GM19324 (cell line): ENCODE data around the gene SHBG.
A peak's percentile ranks its signal among the peaks of the same experiment; 100 is the strongest.
"Not testable (repeated sequence)": the region's sequence is repeated elsewhere in the genome, so short reads cannot be mapped to it uniquely, and the experiment has no call there.

ENCODE experiments used
- ATAC-seq: cut with Tn5 transposase; IDR thresholded peaks from one replicate; pipeline ENCODE4 v1.9.1; 2021; ENCODE audit warnings: mild to moderate bottlenecking, moderate library complexity; ENCODE audit not compliant: unreplicated experiment, low FRiP score

The SHBG gene, protein sequence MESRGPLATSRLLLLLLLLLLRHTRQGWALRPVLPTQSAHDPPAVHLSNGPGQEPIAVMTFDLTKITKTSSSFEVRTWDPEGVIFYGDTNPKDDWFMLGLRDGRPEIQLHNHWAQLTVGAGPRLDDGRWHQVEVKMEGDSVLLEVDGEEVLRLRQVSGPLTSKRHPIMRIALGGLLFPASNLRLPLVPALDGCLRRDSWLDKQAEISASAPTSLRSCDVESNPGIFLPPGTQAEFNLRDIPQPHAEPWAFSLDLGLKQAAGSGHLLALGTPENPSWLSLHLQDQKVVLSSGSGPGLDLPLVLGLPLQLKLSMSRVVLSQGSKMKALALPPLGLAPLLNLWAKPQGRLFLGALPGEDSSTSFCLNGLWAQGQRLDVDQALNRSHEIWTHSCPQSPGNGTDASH

DNA sequence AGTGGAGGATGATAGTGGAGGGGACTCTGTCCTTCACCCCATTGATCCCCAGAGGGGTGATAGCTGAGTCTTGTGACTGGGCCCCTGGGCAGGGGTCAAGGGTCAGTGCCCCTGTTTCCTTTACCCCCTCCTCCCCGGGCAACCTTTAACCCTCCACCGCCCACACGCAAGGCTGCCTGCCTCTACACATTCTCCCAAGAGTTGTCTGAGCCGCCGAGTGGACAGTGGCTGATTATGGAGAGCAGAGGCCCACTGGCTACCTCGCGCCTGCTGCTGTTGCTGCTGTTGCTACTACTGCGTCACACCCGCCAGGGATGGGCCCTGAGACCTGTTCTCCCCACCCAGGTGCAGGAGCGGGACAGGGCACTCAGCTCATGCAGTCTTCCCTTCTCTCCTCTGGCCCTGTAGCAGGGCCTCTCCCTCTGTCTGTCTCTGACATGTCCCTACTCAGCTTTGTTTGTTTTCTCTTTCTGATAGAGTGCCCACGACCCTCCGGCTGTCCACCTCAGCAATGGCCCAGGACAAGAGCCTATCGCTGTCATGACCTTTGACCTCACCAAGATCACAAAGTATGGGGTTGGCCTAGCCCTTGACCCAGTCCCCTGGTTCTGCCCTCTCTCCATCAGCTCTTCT lies at the start of gene SHBG:
Gene SHBG, plus strand, starts transcription at position 197 of the 633 bp plus-strand sequence. Its CDS starts 38 bp downstream, at position 235.
- ATAC-seq, result no peak

DNA sequence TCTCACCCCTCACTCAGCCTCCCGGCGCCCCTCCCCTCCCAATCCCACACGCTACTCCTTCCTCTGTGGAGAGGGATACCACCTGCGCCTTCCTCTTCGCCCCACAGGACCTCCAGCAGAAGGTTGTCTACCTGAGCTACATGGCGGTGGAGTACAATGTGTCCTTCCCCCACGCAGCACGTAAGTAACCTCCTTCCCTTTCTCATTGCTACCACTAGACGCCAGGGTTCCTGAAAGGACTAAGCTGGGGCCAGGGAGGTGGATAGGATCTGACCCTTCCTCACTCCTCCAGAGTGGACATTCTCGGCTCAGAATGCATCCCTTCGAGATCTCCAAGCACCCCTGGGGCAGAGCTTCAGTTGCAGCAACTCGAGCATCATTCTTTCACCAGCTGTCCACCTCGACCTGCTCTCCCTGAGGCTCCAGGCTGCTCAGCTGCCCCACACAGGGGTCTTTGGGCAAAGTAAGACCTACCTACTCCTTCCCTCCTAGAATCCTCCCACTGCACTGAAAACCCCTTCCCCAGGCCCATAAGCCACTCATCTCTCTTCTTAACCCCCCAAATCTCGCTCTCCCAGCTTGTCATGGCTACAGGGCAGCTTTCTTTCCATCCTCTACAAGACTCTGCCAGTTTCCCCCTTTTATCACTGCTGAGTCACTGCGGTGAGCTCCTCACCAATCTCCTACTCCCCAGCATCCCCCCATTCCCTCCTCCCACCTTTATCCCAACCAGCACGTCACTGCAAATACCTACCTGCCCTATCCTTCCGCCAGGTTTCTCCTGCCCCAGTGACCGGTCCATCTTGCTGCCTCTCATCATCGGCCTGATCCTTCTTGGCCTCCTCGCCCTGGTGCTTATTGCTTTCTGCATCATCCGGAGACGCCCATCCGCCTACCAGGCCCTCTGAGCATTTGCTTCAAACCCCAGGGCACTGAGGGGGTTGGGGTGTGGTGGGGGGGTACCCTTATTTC lies 49.0 kb upstream of the SHBG start:
- no peak for ATAC-seq

DNA sequence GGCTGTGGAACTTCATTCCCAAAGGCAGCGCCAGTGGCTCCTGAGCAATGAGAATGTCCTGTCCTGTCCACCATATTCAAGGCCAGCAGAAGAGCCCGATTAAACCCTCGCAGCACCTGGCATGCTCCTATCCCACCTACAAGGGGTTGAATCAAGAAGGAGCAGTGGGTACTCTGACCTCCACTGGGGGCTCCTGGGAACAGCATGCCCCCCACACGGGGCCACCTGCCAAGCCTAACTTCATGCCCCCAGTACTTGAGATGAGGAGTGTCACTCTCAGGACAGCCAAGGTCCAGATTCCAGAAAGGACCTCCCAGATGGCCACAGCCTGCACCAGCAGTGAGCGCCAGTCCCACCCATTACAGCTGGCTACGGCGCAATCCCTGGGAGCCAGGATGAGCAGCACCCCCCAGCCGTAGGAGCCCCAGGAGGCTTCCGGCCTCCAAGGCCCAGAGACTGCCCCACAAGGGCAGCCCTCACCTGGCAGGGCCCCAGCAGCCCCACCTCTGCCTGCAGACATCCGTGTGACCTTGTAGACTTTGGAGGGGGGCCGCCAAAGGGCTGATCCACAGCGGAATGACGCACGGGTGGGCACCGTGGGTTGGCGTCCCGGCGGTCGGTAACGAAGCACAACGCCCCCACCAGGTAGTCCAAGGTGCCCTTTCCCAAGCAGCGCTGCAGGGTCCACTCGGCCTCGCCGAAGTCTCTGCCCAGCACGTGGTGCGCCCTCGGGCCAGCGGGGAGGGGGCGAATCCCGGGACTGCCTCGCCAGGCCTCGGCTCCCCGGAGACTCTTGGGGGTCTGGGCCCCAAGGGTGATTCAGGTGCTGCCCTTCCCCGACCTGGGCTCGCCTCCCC lies 47.3 kb upstream of the SHBG start:
- no peak for ATAC-seq

DNA sequence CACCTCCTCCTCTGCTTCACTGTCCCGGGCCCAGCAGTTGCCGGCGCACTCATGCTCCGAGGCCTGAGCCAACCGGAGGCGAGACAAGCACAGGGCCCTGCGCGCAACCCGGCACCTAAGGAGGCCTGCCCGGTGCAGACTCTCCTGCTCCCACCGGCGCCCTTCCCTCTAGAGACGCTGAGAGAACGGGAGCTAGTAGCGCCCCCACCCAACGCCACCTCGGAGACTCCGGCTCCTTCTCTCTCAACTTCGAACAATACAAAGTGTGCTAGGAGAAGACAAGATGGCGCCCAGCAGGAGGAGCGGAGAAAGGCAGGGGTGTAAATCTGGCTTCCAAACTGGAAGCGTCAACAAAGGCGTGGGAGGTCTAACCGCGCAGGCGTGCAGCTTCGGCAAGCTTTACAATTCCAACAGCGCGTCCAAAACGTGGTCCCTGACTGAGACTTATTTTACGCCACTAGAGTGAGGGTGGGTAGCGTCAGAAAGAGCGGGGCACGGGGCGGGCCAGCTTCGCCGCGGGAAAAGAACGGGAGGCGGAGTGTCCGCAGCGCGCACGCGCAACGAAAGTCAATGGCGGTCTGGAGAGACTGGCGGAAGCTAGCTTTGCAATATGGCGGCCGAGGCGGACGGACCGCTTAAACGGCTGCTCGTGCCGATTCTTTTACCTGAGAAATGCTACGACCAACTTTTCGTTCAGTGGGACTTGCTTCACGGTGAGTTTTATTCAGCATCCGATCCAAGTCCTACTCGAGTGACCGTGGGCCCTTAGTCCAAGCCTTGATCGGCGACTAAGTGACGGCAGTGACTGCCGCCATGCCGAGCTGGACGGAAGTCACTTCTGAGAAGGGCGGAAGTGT lies 46.5 kb upstream of the SHBG start, which contains the start of gene MPDU1:
Gene MPDU1, plus strand, starts transcription at position 600 of the 857 bp plus-strand sequence. Its CDS starts 11 bp downstream, at position 611.
- ATAC-seq, result peak; percentile 86

DNA sequence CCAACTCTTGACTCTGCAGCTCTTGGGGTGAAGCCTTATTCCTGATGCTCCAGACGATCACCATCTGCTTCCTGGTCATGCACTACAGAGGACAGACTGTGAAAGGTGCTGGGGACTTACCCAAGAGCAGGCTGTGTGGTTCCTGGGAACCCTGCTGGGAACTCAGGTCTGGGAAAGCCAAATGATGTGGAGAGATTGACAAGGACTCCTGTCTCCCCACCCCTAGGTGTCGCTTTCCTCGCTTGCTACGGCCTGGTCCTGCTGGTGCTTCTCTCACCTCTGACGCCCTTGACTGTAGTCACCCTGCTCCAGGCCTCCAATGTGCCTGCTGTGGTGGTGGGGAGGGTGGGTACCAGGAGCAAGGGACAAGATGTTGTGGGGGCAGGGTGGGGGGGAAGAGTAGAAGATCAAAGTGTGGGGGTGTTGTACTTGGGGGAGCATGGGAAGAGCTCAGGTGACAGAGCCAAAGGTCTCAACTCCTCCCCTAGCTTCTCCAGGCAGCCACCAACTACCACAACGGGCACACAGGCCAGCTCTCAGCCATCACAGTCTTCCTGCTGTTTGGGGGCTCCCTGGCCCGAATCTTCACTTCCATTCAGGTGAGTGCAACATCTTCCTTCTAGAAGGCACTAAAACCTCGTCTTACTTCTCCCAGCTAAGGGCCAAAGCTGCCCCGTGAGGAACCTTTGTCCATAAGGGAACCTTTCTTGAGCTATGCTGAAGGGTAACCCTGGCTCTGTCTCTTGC lies 43.1 kb upstream of the SHBG start:
- no peak for ATAC-seq

DNA sequence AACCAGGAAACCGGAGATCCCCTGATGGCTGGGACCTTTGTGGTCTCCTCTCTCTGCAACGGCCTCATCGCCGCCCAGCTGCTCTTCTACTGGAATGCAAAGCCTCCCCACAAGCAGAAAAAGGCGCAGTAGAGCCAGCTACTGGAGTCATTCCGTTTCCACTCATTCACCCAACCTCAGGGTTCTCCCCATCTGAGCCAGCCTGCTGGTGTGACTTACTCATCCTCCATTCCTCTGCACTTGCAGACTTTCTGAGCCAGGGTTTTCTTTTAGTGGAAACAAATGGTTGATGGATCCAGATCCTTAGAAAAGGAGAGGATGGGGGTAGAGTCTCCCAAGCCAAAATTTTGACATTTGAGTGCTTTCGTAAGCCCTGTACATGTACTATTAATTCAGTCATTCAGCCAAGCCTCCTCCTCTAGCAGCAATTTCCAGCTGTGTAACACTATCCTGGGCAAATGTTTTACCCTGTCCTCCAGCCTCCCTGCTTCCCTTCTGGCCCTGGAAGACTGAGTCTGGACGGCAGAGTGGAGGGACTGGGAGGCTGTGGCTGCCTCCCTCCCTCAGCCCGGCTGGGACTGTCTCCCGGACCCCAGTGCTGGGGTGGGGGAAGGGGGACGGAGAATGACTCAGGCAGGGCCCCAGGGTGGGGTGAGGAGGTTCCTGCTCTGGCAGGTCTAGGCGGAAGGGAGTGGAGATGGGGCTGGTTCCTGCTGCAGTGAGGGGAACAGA lies 42.3 kb upstream of the SHBG start:
- ATAC-seq, result no peak

DNA sequence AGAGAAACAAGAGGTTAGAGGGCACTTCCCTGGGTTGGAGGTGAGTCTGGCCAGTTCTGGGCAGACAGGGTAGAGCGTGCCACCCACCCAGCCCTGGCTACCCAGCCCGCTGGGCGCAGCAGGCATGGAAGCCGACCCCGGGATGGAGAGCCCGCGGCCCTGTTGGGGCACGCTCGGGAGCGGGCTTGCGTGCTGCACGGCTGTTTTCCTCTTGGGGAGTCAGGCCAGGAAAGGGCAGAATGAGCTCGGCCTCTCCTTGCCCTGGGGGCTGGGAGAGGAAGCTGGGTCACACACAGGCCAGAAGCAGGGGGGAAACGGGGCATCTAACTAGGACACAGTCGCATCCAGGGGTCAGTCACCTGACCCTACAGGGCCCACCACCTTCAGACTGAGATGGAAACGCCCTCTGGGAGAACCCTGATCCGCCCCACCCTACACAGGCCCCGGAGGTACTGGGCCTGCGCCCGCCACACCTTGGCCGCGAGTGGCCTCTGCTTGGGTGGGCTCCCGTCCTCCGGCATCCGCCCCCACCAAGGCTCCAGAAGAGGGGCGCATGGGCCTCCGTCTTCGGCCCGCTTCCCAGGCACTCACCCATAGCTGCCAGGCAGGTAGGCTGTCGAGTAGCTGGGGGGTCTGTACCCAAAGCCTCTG lies 41.3 kb upstream of the SHBG start:
- ATAC-seq, result no peak

DNA sequence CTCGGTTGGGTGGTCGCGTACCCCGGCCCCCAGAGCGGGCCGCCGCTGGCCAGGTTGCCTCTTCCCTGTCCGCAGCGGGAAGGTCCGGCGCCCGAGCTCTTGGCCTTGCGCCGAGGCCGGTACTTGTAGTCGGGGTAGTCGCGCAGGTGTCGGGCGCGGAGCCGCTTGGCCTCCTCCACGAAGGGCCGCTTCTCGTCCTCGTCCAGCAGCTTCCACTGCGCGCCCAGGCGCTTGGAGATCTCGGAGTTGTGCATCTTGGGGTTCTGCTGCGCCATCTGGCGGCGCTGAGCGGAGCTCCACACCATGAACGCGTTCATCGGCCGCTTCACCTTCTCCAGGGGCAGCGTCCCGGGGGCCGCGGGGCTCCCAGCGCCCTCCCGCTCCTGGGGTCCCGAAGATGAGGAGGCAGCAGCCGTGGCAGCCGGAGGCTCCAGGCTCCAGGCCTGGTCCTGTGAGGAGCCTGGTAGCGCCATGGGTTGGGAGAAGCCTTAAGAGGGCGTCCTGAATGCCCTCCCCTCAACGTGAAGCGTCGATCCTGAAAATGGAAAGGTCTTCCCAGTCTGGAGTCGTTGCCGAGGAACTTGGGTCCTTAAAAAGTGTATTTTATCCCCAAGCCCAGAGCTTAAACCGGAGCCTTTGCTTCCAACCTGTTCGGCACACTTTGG lies 40.6 kb upstream of the SHBG start:
- ATAC-seq, result no peak

DNA sequence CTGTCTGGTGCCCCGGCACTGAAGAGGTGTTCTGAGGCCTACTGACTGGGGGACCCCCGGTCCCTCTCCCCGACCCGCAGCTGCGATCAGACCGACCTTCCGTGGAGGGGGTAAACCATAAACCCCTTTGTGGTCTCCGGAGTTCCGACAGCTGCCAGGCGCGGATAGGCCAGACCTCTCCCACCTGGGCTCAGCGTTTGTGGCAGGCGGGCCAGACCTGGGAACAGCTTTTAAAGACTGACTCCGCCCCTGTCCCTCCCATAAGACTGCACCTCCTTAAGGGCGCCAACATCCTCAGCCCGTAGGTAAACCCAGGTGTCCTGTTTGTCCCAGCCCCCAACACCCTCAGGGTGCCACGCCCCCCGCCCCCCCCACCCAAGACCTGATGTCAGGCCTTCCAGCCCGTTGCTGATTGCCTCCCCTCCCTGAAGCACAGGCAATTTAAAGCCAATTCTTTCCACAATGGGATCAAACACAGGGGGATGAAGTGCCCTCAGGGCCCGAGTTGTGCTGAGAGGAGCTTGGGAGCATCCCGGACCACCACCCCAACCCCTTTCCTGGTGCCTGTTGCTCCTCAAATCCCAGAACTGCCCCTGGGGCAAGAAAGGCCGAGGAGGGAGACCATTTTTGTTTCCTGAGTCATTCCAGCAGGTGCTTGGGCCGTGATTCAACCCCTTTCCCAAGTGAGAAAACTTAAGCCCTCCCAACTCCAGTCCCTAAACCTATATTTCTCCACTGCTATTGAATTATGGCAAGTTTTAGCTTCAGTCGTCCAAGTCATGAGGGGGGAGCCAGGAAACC lies 39.8 kb upstream of the SHBG start, which contains the start of gene SOX15:
Gene SOX15, minus strand, starts transcription at position 204 of the 801 bp plus-strand sequence. CDS start 418 bp downstream, outside the sequence.
- no peak for ATAC-seq

DNA sequence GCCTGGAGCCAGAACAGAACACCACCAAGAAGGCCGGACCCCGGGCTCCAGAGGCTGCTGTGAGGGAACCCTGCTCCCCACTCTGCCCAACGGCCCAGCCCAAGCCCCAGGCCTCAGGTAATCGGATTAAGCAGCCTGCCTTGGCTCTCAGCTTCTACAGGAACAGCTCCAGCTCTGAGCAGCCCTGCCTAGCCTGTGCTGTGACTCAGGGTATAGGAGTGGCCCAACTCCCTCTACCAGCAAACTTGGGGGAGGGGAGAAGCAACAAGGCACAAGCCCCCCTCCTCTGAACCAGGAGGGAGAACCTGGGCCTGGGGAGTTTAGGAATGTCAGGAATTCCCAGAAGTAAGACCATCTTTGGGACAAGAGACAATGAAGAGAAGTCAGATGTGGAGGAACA lies 39.2 kb upstream of the SHBG start:
- no peak for ATAC-seq

DNA sequence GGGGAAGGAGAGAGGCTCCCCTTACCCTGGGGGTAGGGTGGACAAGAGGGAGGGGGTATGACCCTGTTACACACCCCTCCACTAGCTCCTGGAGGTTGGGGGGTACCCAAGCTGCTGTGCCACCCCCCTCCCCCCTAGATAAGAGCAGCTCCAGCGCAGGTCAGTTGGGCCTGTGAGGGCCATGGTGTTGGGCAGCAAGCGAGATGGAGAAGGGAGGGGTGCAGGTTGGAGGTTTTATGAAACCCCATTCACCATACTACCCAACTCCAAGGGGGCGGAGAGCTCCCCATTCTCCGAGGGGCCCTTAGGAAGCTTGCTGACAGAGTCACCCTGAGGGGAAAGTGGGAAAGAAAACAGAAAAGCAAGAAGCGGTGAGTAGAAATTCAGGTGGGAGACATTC lies 38.3 kb upstream of the SHBG start:
- ATAC-seq, result no peak

DNA sequence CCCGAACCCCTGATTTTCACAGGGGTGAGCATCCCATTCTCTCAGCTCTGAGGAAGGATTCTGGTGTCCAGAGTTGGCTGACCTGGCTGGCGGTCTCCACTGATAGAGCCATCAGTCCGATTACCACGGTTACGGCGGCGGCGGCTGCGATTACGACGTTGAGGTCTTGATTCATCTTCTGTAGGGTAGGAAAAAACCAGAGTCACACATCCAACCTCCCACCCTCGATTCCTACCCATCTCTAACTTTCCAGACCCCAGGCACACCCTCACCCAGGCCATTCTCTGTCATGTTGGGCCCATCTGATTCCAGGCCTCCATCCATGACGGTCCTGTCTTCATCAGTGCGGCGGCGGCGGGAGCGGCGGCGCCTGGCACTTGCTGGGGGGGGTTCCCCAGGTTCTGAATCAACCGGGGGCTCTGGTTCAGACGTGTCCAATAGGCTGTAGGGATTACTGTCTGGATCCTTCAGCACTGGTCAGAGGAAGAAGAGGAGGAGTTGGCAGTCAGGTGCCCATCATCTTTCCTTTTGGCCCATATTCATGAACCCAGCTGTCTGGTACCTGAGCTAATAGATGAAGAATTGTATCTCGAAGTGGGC lies 37.4 kb upstream of the SHBG start:
- no peak for ATAC-seq

DNA sequence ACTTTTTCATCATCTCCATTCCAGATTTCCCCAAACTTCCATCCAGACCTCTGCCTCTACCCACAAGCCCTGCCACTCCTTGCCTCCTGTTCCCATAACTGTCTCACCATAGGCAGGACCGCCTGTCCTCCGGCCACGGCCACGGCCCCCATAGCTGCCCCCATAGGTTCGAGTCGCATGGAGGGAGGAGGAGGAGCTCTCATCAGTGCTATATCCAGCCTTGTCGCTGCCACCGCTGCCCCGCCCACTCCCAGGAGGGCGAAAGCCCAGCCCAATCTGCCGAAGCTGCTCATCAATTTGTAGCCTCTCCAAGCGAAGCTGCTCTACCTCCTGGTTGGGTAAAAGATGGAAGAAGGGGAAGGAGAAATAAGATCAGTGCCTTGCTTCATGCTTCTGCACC lies 36.6 kb upstream of the SHBG start:
- ATAC-seq, result no peak

DNA sequence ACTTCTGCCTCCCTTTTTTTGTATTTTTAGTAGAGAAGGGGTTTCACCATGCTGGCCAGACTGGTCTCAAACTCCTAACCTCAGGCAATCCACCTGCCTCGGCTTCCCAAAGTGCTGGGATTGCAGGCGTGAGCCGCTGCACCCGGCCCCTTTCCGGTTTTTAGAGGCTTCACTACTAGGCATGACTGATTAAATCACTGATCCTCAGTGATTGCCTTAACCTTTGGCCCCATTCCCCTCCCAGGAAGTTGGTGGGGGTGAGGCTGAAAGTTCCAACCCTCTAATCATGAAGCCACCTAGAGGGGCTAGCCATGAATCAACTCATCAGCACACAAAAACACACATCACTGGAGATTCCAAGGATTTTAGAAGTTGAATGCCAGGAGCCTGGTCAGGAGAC lies 32.4 kb upstream of the SHBG start:
- not testable (repeated sequence) for ATAC-seq

DNA sequence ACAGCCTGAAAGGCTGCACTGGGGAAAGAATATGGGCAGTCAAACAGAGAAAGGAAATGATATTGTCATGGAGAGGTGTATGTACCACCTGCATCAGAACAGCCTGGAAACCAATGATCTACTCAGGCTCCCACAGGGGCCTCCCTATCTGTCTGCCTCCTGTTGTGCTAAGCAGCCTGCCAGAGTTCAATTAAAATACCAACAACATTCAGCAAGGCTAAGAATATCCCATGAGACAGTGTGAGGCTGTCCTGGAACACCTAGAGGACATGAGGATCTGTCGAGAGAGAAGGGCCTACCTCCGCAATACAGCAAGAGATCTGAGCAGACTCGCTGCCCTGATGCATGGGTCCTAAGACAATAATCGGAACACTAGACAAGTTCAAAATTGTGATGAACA lies 23.7 kb upstream of the SHBG start:
- no peak for ATAC-seq
